Sigmoid colon (tissue), 7 donors: ENCODE results near the gene APPBP2. TPM values are rescaled to one million over a fixed set of nuclear protein-coding genes. Genes with fewer than 3 reads are reported as not detected.

ENCODE experiments used
- DNase-seq: peaks from one replicate; pipeline ENCODE4 v3.0.0-alpha.2; 2019
- H3K27ac ChIP-seq, 4 donors: fragments of 200-600 bp; sonication (generic); one replicate each; pipeline ENCODE4 v1.5.1; 2016 to 2019; ENCODE audit warnings: mild to moderate bottlenecking in 1 of 4
- H3K27me3 ChIP-seq, 3 donors: fragments of 200-600 bp; sonication (generic); one replicate each; pipeline ENCODE4 v1.5.1; 2019; ENCODE audit warnings: mild to moderate bottlenecking in 1 of 3
- H3K36me3 ChIP-seq, 4 donors: fragments of 200-600 bp; sonication (generic); one replicate each; pipeline ENCODE4 v1.5.1; 2016 to 2019
- H3K4me1 ChIP-seq, 4 donors: fragments of 200-600 bp; sonication (generic); one replicate each; pipeline ENCODE4 v1.5.1; 2017 to 2019
- H3K4me3 ChIP-seq, 4 donors: fragments of 200-600 bp; sonication (generic); one replicate each; pipeline ENCODE4 v1.5.1; 2017 to 2019; ENCODE audit warnings: mild to moderate bottlenecking in 2 of 4, moderate library complexity in 1 of 4
- H3K9me3 ChIP-seq, 4 donors: fragments of 200-600 bp in 3 of 4; sonication (generic) in 3 of 4; one replicate each; pipeline versions ENCODE4 v1.5.1 to v1.6.1; 2013 to 2019
- CTCF ChIP-seq, 4 experiments: fragments of 450-650 bp in 3 of 4; fragments of 200-600 bp in 1 of 4; IDR thresholded peaks; one replicate each; pipeline ENCODE4 v1.5.1; 2016 to 2019; ENCODE audit warnings: antibody characterized with exemption in 4 of 4, mild to moderate bottlenecking in 3 of 4, moderate library complexity in 2 of 4
- EP300 ChIP-seq, 4 donors: sonication (generic); formaldehyde crosslinking; IDR thresholded peaks; one replicate each; pipeline ENCODE4 v1.6.1; 2017; ENCODE audit warnings: antibody characterized with exemption in 4 of 4
- POLR2A ChIP-seq, 2 donors: fragments of 450-650 bp; IDR thresholded peaks; one replicate each; pipeline ENCODE4 v1.6.1; 2016; ENCODE audit warnings: antibody characterized with exemption in 2 of 2, mild to moderate bottlenecking in 2 of 2, moderate library complexity in 2 of 2
- POLR2AphosphoS5 ChIP-seq, 4 donors: sonication (generic); formaldehyde crosslinking; IDR thresholded peaks; one replicate each; pipeline ENCODE4 v1.6.1; 2017; ENCODE audit warnings: antibody characterized with exemption in 4 of 4
- WGBS, 2 donors: extraction: QIAGEN DNeasy Blood & Tissue Kit; methylation state at CpG; one replicate each; pipeline ENCODE4 v1.1.7; 2013; 5-methylcytosine and 5-hydroxymethylcytosine counted together
- intact Hi-C: fragments of 100-400 bp; cut with DNase I; formaldehyde crosslinking; loops from one replicate; pipeline ENCODE4 v1.15.1; 2023
- polyA plus RNA-seq, 3 donors: library from polyadenylated mRNA; stranded (reverse); fragments of 200-250 nt; gene quantifications; one replicate each; pipeline ENCODE4 v1.2.3, GENCODE V29; 2013
- total RNA-seq, 4 donors: library from RNA; depleted of rRNA; stranded (reverse); fragments of >200 nt; gene quantifications; one replicate each; pipeline ENCODE4 v1.1.0, GENCODE V29; 2016
- donor health status: healthy with polysubstance abuse.
- donor health status: Bipolar disorder and iron deficiency.
- donor health status: healthy.

Gene APPBP2
- total and polyA plus RNA-seq, 7 donors = 7.9 to 36.0 (median 26.2) TPM

- DNase-seq = no peak
- TF ChIP-seq CTCF (IDR thresholded peaks at IDR 0.05) (no peak), EP300 (IDR thresholded peaks at IDR 0.05) (no peak), POLR2AphosphoS5 (IDR thresholded peaks at IDR 0.05) (no peak), POLR2A (IDR thresholded peaks at IDR 0.05) (no peak)
- Histone ChIP-seq H3K27ac (no peak overlapping the region), H3K9me3 (no peaks in the 10 kb centered on the region), H3K4me3 (no peak overlapping the region), H3K27me3 (no peaks in the 10 kb centered on the region), H3K36me3 (peaks cover 17 to 81% (median 33%) of the 10 kb centered on the region in 4 donors), H3K4me1 (peaks cover 0 to 12% (median 6%) of the 10 kb centered on the region in 4 donors)
- intact Hi-C loops = no loop called here
- WGBS, 2 donors = 76 to 82% methylated on average over 4 of the region's 4 CpGs
Observed at GRCh38 chr17:60463157-60463835, 62.7 kb downstream of the APPBP2 start.

- Histone ChIP-seq H3K27me3 (no peaks in the 10 kb centered on the region), H3K4me3 (no peak overlapping the region), H3K27ac (no peak overlapping the region), H3K4me1 (no peaks in the 10 kb centered on the region), H3K36me3 (peaks cover 17 to 98% (median 39%) of the 10 kb centered on the region in 4 donors), H3K9me3 (no peaks in the 10 kb centered on the region)
- DNase-seq = no peak
- intact Hi-C loops = no loop called here
- WGBS, 2 donors = 96 to 98% methylated on average over 1 of the region's 1 CpG
- TF ChIP-seq CTCF (IDR thresholded peaks at IDR 0.05) = no peak
- no peak for TF ChIP-seq POLR2AphosphoS5 (IDR thresholded peaks at IDR 0.05)
- no peak for TF ChIP-seq POLR2A (IDR thresholded peaks at IDR 0.05)
- TF ChIP-seq EP300 (IDR thresholded peaks at IDR 0.05) = no peak
Observed at GRCh38 chr17:60461584-60461983, 64.5 kb downstream of the APPBP2 start.

- Histone ChIP-seq H3K4me1 (no peaks in the 10 kb centered on the region), H3K9me3 (no peaks in the 10 kb centered on the region), H3K4me3 (no peak overlapping the region), H3K27me3 (no peaks in the 10 kb centered on the region), H3K36me3 (peaks cover 13 to 99% (median 41%) of the 10 kb centered on the region in 4 donors), H3K27ac (no peak overlapping the region)
- no peak for DNase-seq
- intact Hi-C loops = no loop called here
- WGBS, 2 donors = 97 to 100% methylated on average over 2 of the region's 2 CpGs
- TF ChIP-seq CTCF (IDR thresholded peaks at IDR 0.05) (no peak), POLR2A (IDR thresholded peaks at IDR 0.05) (no peak), POLR2AphosphoS5 (IDR thresholded peaks at IDR 0.05) (no peak), EP300 (IDR thresholded peaks at IDR 0.05) (no peak)
Observed at GRCh38 chr17:60457148-60457547, 68.9 kb downstream of the APPBP2 start.

- no peak for DNase-seq
- no peaks in the 10 kb centered on the region for H3K4me1 ChIP-seq
- no peak for TF ChIP-seq CTCF (IDR thresholded peaks at IDR 0.05)
- TF ChIP-seq POLR2AphosphoS5 (IDR thresholded peaks at IDR 0.05) = no peak
- TF ChIP-seq EP300 (IDR thresholded peaks at IDR 0.05) = no peak
- no peak for TF ChIP-seq POLR2A (IDR thresholded peaks at IDR 0.05)
- H3K27me3 ChIP-seq = no peaks in the 10 kb centered on the region
- intact Hi-C loops = no loop called here
- H3K4me3 ChIP-seq = no peak overlapping the region
- H3K36me3 ChIP-seq = peaks cover 18 to 99% (median 42%) of the 10 kb centered on the region in 4 donors
- H3K9me3 ChIP-seq = no peaks in the 10 kb centered on the region
- WGBS, 2 donors = 83 to 96% methylated on average over 4 of the region's 4 CpGs
- H3K27ac ChIP-seq = no peak overlapping the region
Observed at GRCh38 chr17:60455378-60455777, 70.7 kb downstream of the APPBP2 start.

GRCh38 chr17:60451965-60452364 lies 74.1 kb downstream of the APPBP2 start:
- Histone ChIP-seq H3K27ac (no peak overlapping the region), H3K4me3 (no peak overlapping the region), H3K4me1 (no peaks in the 10 kb centered on the region), H3K27me3 (no peaks in the 10 kb centered on the region), H3K36me3 (peaks cover 13 to 97% (median 41%) of the 10 kb centered on the region in 4 donors), H3K9me3 (no peaks in the 10 kb centered on the region)
- DNase-seq = no peak
- intact Hi-C loops = no loop called here
- no peak for TF ChIP-seq POLR2AphosphoS5 (IDR thresholded peaks at IDR 0.05)
- TF ChIP-seq EP300 (IDR thresholded peaks at IDR 0.05) = no peak
- TF ChIP-seq CTCF (IDR thresholded peaks at IDR 0.05) = no peak
- no peak for TF ChIP-seq POLR2A (IDR thresholded peaks at IDR 0.05)
